Measurements from ENCODE around the gene DLL1.

Gene DLL1

GRCh38 chr6:170250455-170250854 is 40.4 kb downstream of the DLL1 start:
- no peak for DNase-seq (ENCODE audit: low read depth)

DNA sequence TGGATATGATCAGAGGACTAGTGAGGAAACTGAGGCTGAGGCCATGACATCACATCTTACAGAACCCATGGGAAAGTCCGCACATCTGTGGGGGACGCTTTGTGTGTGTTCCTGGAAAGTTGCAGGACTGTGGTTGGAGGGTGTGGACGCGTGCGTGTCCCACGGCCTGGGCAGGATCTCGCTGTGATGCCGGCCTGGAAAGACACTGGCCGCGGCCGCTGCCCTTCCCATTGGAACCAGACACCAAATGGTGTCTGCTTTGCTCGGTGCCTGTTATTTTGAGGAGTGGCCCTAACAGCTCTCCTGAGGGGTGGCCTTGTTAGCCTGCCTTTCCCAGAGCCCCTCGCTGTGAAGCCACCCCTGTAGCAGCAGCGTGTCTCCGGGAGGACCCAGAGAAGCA is 41.1 kb downstream of the DLL1 start:
- no peak for DNase-seq (ENCODE audit: low read depth)

- DNase-seq (ENCODE audit: low read depth): no peak
Observed at GRCh38 chr6:170248861-170249600, 41.8 kb downstream of the DLL1 start.

- DNase-seq (ENCODE audit: low read depth): no peak
Observed at GRCh38 chr6:170248111-170248805, 42.6 kb downstream of the DLL1 start.

DNA sequence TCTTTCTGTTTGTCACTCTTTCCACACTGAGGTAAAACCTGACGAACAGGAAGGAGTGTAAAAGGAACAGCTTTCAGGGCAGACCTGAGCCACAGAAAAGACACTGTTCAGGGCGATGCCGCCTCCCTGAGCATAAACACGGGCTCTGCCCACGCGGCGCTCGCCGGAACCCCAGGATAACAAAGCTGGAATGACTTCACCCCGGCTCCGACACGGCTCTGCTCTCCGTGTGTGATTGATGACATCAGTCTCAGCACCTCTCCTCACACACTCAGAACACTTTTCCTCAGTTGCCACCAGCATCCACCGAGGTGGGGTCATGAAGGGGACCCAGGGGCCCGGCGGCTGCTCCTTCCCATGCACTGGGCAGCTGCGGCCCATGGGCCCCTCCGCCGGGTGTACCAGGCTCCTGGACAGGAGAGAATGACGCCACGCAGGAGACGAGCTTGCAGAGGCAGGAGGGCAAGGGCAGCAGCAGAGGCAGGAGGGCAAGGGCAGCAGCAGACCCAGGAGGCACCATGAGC is 43.6 kb downstream of the DLL1 start:
- no peak for DNase-seq (ENCODE audit: low read depth)

GRCh38 chr6:170245475-170245992 is 45.3 kb downstream of the DLL1 start:
- no peak for DNase-seq (ENCODE audit: low read depth)

GRCh38 chr6:170244721-170245474 is 46.0 kb downstream of the DLL1 start:
- DNase-seq (ENCODE audit: low read depth): no peak

GRCh38 chr6:170243791-170244291 is 47.0 kb downstream of the DLL1 start:
- DNase-seq (ENCODE audit: low read depth): no peak

- DNase-seq (ENCODE audit: low read depth): no peak
Observed at GRCh38 chr6:170243386-170243785, 47.5 kb downstream of the DLL1 start.

- DNase-seq (ENCODE audit: low read depth): no peak
Observed at GRCh38 chr6:170238741-170239565, 51.9 kb downstream of the DLL1 start.

DNA sequence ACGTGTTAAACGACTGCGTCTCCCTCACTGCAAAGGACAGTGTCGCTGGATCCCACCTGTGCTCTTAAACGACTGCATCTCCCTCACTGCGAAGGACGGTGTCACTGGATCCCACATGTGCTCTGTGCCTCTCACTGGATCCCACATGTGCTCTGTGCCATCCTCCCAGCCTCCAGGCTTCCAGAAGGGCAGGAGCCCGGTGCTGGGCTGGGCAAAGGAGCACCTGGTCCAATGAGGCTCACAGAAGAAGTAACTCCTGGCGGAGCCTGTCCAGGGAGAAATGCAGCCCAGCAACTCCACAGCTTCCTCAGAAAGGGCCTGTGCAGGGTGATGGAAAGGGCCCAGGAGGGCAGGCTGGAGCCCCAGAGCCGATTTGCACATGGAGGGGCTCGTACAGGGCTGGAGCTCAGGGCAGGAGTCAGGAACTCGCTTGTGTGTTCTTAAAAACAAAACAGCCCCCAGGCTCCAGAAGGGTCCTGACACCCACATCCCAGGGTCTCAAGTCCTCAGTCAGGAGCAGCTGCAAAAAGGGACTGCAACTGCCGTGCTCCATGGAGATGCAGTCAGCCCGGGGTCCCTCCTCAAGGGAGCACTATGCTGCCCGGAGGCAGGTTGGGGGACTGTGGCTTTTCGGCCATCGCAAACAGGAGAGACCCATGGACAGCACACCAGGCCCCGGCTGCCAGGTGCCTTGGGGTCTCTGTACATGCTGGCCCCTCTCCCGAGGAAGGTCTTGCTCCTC is 52.7 kb downstream of the DLL1 start:
- DNase-seq (ENCODE audit: low read depth): no peak

GRCh38 chr6:170236131-170236836 is 54.6 kb downstream of the DLL1 start:
- no peak for DNase-seq (ENCODE audit: low read depth)

DNA sequence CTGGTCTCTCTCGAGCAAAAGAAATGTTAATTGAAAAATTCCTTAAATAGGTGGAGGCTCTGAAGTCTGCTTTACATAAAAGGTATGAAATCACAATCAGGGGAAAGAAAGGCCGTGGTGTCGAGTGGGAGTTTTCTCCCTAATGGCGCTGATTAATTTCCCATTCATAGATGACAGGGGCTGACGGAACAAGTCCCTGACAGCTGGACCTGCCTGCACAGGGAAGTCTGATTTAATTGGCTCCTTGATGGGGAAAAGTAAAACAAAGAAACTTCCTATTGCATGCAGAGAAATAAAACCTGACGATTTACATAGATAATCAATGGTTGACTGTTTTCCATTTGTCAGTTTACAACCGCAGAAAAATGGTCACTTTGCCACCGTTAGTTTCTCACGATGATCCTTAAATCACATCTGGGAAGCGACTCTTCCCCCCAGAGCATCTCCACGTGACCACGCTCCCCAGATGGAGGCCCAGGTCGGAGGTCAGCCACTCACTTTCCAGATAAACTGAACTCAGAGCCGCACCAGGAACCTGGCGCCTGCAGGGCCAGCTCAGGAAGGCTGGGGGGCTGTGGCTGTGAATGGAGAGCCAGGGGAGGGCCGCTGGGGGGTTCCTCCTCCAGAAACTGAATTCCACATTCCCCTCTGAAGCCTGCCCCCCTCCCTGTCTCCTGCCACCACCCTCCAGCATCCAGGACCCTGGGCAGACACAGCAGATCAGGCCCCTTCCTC is 55.3 kb downstream of the DLL1 start:
- no peak for DNase-seq (ENCODE audit: low read depth)

- DNase-seq (ENCODE audit: low read depth): no peak
Observed at GRCh38 chr6:170234419-170234818, 56.5 kb downstream of the DLL1 start.

DNA sequence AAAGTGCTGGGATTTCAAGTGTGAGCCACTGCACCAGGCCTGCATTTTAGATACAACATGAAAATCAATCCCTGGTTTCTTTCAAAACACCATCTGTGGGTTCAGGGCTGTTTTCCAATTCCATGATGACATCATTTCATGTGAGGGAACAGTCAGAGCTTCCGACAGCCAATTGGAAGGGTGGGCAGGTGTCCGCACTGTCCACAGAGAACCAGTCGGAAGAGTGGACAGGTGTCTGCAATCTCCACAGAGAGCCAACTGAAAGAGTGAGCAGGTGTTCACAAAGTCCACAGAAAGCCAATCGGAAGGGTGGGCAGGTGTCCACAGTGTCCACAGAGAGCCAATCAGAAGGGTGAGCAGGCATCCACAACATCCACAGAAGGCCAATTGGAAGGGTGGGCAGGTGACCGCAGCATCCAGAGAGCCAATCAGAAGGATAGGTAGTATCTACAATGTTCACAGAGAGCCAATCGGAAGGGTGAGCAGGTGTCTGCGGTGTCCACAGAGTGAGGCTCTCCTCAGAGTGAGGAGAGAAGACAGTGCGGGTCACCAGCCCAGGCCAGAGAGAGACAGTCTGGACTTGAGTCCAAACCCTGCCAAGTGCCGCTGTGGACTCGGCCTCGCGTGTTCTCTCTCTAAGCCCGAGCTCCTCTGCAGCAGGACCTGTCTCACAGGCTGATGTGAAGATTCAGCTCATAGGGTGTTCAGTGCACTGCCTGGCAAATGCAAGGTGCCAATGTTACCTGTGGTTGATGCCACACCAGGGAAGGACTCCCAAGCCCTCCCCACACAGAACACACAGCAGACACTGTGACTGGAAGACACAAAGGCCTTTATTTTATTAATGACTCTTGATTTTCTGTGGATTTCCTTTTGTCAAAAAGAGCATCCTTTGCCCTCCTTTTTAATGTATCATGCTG is 57.3 kb downstream of the DLL1 start:
- DNase-seq (ENCODE audit: low read depth): no peak
